NCI-H524 treated with DMSO at 0.1 percent for 48 hours (cell line): Measurements from ENCODE around the gene ZNF740.
A peak's percentile ranks its signal among the peaks of the same experiment; 100 is the strongest.
"Not testable (repeated sequence)": the region's sequence is repeated elsewhere in the genome, so short reads cannot be mapped to it uniquely, and the experiment has no call there.

Experiments used
- DNase-seq: peaks from one replicate; lab custom pipeline; 2025; lab: John Stamatoyannopoulos, UW

The ZNF740 gene

GRCh38 chr12:53180220-53180930, at the start of gene ZNF740, which contains the start of gene CSAD:
Gene ZNF740 (plus strand): TSS chr12:53180722. CDS start chr12:53181984, 1,262 bp downstream.
Gene CSAD (minus strand): TSS chr12:53180925. CDS start chr12:53173470, 7,455 bp downstream.
- peak; percentile 84 for DNase-seq

GRCh38 chr12:53131844-53132243, 48.7 kb upstream of the ZNF740 start:
- DNase-seq, result no peak

- DNase-seq, result no peak
Observed at GRCh38 chr12:53133722-53134121, 46.8 kb upstream of the ZNF740 start.

GRCh38 chr12:53143355-53143754, 37.2 kb upstream of the ZNF740 start:
- no peak for DNase-seq

GRCh38 chr12:53145383-53146260, 34.9 kb upstream of the ZNF740 start:
- no peak for DNase-seq

- DNase-seq, result no peak
Observed at GRCh38 chr12:53147181-53147580, 33.3 kb upstream of the ZNF740 start.

- no peak for DNase-seq
Observed at GRCh38 chr12:53147653-53148052, 32.9 kb upstream of the ZNF740 start.

- DNase-seq, result no peak
Observed at GRCh38 chr12:53151039-53151438, 29.5 kb upstream of the ZNF740 start.

GRCh38 chr12:53152390-53152789, 28.1 kb upstream of the ZNF740 start:
- no peak for DNase-seq

GRCh38 chr12:53159195-53159839, 21.2 kb upstream of the ZNF740 start:
- peak; percentile 25 for DNase-seq

- DNase-seq, result no peak
Observed at GRCh38 chr12:53160000-53160399, 20.5 kb upstream of the ZNF740 start.

- no peak for DNase-seq
Observed at GRCh38 chr12:53160673-53161072, 19.8 kb upstream of the ZNF740 start.

GRCh38 chr12:53161119-53161911, 19.2 kb upstream of the ZNF740 start:
- DNase-seq, result no peak

- DNase-seq, result not testable (repeated sequence)
Observed at GRCh38 chr12:53163008-53163407, 17.5 kb upstream of the ZNF740 start.

- DNase-seq, result no peak
Observed at GRCh38 chr12:53166837-53167236, 13.7 kb upstream of the ZNF740 start.

GRCh38 chr12:53169644-53170043, 10.9 kb upstream of the ZNF740 start:
- no peak for DNase-seq

GRCh38 chr12:53170215-53170614, 10.3 kb upstream of the ZNF740 start:
- DNase-seq, result no peak

GRCh38 chr12:53170876-53171724, 9.4 kb upstream of the ZNF740 start:
- DNase-seq, result no peak

- DNase-seq, result no peak
Observed at GRCh38 chr12:53171725-53172329, 8.7 kb upstream of the ZNF740 start.

- DNase-seq, result no peak
Observed at GRCh38 chr12:53172352-53172751, 8.2 kb upstream of the ZNF740 start.
